ENCODE data around the gene RNASE11.
"Not testable (repeated sequence)": the region's sequence is repeated elsewhere in the genome, so short reads cannot be mapped to it uniquely, and the experiment has no call there.

Gene RNASE11

GRCh38 chr14:20578325-20578724 lies 9.5 kb downstream of the RNASE11 start:
- H3K4me3 ChIP-seq (ENCODE audit: low read depth, low read length): no peak overlapping the region
- ChIA-PET POLR2A (no interaction called here), CTCF (no interaction called here)

GRCh38 chr14:20572382-20572990 lies 15.3 kb downstream of the RNASE11 start:
- DNase-seq (ENCODE audit: low read depth, low spot score); POLR2A ChIA-PET; H3K4me3 ChIP-seq (ENCODE audit: low read depth, low read length): not testable (repeated sequence)
- CTCF ChIA-PET: interaction anchor here (1.3 kb wide), 1 partner anchor 36 kb away, joined by 3 read pairs; no protein-coding TSS in a partner anchor

More at GRCh38 chr14:20578325-20578724, 9.5 kb downstream of the RNASE11 start:
- no peak for TF ChIP-seq CTCF (IDR thresholded peaks at IDR 0.05; ENCODE audit: insufficient read depth, low read length, missing control alignments)
- DNase-seq (ENCODE audit: low read depth, low spot score): no peak

GRCh38 chr14:20570720-20571119 lies 17.1 kb downstream of the RNASE11 start:
- POLR2A ChIA-PET; DNase-seq (ENCODE audit: low read depth, low spot score); CTCF ChIA-PET; H3K4me3 ChIP-seq (ENCODE audit: low read depth, low read length): not testable (repeated sequence)

- CTCF ChIA-PET; DNase-seq (ENCODE audit: low read depth, low spot score); POLR2A ChIA-PET; H3K4me3 ChIP-seq (ENCODE audit: low read depth, low read length): not testable (repeated sequence)
These were observed 17.9 kb downstream of the RNASE11 start for GRCh38 chr14:20569865-20570264.

GRCh38 chr14:20569066-20569465 lies 18.7 kb downstream of the RNASE11 start:
- no peak for DNase-seq (ENCODE audit: low read depth, low spot score)
- POLR2A ChIA-PET: no interaction called here
- CTCF ChIA-PET: no interaction called here
- H3K4me3 ChIP-seq (ENCODE audit: low read depth, low read length): no peak overlapping the region
- no peak for TF ChIP-seq CTCF (IDR thresholded peaks at IDR 0.05; ENCODE audit: insufficient read depth, low read length, missing control alignments)

GRCh38 chr14:20568393-20568792 lies 19.4 kb downstream of the RNASE11 start:
- CTCF ChIA-PET: no interaction called here
- POLR2A ChIA-PET: no interaction called here
- no peak overlapping the region for H3K4me3 ChIP-seq (ENCODE audit: low read depth, low read length)

GRCh38 chr14:20567199-20567598 lies 20.6 kb downstream of the RNASE11 start:
- DNase-seq (ENCODE audit: low read depth, low spot score); POLR2A ChIA-PET; CTCF ChIA-PET; H3K4me3 ChIP-seq (ENCODE audit: low read depth, low read length): not testable (repeated sequence)

More at GRCh38 chr14:20568393-20568792, 19.4 kb downstream of the RNASE11 start:
- no peak for DNase-seq (ENCODE audit: low read depth, low spot score)
- no peak for TF ChIP-seq CTCF (IDR thresholded peaks at IDR 0.05; ENCODE audit: insufficient read depth, low read length, missing control alignments)

- CTCF ChIA-PET: interaction anchor here (1.1 kb wide), 1 partner anchor 13 kb away, joined by 3 read pairs; no protein-coding TSS in a partner anchor
- H3K4me3 ChIP-seq (ENCODE audit: low read depth, low read length): no peak overlapping the region
- no peak for DNase-seq (ENCODE audit: low read depth, low spot score)
- TF ChIP-seq CTCF (IDR thresholded peaks at IDR 0.05; ENCODE audit: insufficient read depth, low read length, missing control alignments): no peak
- POLR2A ChIA-PET: no interaction called here
These were observed 23.3 kb downstream of the RNASE11 start for GRCh38 chr14:20564501-20564997.

Data from AG04449 (cell line).